GM10266 (cell line): ENCODE results near the gene CDK8.

Experiments
- DNase-seq: peaks from one replicate; pipeline ENCODE4 v3.0.0; 2012; ENCODE audit errors: extremely low spot score
- TF ChIP-seq, protein P1 (sequence below): IDR thresholded peaks from 2 replicates; pipeline ENCODE4 v1.5.1; 2012; ENCODE audit warnings: mild to moderate bottlenecking, low read depth; ENCODE audit not compliant: control insufficient read depth, insufficient read depth; ENCODE audit errors: missing control alignments

CDK8 gene

DNA sequence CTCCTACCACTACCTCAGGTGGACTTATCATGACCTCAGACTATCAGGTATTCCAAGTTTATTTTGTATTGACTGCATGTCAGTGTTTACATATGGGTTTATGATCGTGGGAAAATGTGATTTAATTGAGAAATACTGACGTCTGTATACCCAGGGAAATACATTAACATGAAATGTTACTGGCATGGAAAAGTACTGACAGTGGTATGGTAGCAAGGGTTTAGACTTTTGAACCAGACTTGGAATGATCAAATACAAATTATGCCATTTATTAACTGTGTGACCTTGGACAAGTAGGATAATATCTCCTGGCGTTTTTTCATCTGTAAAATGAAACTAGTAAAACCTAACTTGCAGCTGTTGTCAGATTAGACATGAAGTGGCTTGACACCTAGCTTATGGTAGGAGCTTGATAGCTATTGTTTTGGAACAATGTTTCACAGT, 147.7 kb downstream of the CDK8 start:
- TF ChIP-seq, protein P1, sequence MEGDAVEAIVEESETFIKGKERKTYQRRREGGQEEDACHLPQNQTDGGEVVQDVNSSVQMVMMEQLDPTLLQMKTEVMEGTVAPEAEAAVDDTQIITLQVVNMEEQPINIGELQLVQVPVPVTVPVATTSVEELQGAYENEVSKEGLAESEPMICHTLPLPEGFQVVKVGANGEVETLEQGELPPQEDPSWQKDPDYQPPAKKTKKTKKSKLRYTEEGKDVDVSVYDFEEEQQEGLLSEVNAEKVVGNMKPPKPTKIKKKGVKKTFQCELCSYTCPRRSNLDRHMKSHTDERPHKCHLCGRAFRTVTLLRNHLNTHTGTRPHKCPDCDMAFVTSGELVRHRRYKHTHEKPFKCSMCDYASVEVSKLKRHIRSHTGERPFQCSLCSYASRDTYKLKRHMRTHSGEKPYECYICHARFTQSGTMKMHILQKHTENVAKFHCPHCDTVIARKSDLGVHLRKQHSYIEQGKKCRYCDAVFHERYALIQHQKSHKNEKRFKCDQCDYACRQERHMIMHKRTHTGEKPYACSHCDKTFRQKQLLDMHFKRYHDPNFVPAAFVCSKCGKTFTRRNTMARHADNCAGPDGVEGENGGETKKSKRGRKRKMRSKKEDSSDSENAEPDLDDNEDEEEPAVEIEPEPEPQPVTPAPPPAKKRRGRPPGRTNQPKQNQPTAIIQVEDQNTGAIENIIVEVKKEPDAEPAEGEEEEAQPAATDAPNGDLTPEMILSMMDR, result no peak
- DNase-seq, result no peak

DNA sequence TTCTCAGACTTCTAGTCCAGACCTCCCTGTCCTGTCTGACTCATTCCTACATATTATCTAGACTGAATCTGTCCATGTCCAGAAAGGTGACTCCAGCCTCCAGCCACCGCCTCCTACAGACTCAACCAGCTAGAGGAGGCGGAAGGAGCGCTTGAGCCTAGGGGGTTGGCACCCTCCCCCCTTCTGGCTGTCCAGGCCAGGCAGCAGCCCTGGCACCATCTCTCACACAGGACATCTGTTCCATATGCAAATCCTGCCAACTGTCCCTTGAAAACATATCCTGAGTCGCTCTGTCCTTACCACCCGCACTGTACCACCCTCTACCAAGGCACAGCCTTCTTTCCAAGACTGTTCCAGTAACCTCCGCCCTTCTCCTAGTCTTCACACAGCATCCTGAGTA, 152.9 kb downstream of the CDK8 start:
- DNase-seq, result no peak
- TF ChIP-seq, protein P1, result no peak

DNA sequence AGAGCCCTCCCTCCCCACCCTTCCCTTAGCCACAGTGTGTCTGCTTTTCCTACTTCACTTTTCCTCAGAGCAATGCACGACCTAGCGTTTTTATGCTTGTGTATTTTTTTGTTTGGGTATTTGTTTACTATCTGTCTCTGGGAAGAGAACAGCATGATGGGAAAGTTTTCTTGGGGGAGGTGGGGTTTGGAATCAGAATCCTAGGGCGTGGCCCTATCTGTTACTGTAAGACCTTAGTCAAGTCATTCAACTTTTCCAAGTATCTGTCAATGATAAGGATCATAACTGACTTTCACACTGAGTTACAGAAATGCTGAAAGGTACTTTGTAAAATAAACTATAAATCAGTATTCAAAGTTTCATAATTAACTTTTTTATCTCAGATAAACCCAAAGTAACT, 157.3 kb downstream of the CDK8 start:
- DNase-seq, result no peak
- TF ChIP-seq, protein P1, result no peak

DNA sequence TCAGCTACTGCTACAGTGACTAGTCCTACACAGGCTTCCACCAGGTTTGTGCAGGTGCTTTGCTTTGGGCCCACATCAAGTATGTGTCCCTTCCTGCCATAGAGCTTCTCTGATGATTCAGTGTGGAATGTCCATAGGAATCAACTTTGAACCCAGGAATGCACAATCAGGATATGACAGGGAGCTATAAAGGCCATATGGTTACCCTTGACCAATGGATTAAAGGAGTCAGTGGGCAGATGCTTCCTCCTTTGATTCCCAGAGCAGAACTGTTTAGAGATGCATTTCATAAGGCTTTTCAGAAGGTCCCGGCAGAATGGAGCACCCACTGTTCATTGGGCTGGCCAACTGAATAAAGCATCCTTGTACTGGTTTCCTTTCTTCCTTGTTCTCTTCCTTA, 158.3 kb downstream of the CDK8 start:
- DNase-seq, result no peak
- TF ChIP-seq, protein P1, result no peak

DNA sequence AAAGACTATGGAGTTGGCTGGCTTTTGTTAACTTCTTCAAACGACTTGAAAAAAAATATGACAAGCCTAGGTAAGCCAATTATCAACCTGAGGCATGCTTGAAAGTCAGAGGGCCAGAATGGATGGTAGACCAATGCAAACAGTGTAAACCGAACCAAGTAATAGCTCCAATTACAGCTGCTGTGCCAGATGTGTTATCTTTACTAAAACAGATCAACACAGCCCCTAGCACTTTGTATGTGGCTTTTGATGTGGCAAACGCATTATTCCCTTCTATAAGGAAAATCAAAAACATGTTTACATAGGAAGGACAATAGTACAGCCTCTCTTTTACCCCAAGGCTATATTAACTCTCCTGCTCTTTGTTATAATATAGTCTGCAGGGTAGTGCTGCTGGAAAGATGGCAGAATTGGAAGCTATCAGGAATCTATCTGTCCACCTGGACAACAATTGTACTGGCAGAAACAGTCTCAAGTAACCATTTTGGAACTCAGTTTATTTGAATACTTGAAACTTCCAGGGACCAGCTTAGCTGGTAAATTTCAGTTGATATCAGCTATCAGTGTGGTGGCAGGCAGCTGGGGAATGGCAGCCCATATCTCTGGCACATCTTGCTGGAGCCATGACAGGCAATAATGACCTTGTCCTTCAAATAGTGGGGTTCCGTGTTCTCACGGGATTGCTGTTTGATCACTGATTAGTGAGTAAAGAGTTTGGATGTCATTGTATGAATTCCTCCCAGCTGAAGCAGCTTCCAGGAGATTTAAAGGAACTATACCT, 159.2 kb downstream of the CDK8 start:
- DNase-seq, result no peak
- TF ChIP-seq, protein P1, result no peak

DNA sequence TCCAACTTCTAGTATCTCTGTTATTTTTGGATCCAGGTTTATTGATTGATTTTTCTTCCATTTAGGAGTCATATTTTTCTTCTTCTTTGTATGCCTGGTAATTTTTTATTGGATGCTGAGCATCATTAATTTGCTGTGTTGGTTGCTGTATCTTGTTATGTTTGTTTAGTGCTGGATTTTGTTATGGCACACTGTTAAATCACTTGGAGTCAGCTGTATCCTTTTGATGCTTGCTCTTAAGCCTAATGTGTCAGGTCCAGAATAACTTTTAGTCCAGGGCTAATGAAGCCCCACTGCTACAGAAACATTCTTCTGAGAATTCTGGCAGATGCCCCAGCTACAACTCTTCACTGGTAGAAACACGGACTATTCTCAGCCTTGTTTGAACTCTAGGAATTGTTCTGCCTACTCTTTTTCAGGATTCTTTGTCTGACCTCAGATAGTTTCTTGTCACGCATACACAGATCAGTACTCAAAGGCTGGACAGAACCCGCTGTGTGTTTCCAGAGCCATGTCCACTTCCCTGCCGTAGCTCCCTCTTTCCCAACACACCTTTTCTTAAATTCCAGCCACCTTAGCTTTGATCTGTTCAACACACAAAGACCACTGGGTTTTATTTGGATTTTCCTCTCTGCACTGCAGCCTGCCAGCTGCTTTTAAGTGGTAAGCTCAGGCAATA, 166.5 kb downstream of the CDK8 start:
- TF ChIP-seq, protein P1, result no peak
- DNase-seq, result no peak

DNA sequence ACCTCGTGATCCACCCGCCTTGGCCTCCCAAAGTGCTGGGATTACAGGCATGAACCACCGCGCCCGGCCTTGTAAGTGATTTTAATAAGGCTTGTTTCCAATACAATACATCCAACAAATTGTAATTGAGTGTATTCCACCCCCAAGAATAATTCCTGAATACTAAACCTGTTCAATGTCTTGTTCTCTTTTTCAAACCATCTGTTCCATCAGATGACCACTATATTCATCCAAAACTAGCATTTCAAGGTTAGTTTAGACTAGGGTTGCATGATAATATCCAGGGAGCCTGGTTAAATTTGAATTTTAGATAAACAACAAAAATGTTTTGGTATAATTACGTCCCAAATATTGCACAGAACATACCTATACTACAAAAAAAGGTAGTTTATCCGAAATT, 168.1 kb downstream of the CDK8 start:
- TF ChIP-seq, protein P1, result no peak
- no peak for DNase-seq
